ENCODE measurements around the gene SELENOI. TPM values are rescaled to one million over a fixed set of nuclear protein-coding genes. Genes with fewer than 3 reads are reported as not detected.

Gene SELENOI
- total RNA-seq, 2 donors from 2014 or later: 10.4 to 31.3 TPM

DNA sequence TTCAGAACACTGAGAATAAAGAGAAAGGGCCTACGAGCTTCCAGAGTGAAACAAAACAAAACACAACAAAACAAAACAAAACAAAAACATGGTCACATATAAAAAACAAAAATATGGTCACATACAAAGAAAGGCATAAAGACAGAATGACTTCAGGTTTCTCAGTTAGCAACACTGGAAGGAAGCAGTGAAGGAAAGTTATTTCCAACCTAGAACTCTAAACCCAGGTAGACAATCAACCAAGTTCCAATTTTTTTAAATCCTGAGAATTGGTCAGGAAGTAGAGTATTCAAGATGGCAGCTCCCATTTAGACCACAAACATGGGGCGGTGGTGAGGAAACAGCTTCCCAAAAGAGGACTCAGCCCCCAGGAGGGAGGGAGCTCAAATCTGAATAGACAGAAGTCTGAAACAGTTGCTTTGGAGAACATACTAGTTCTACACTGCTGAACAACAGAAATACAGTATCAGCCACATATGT, 64.9 kb downstream of the SELENOI start:
- no peak overlapping the region for H3K27ac ChIP-seq
- DNase-seq: no peak
- intact Hi-C loops (cut with DNase I): no loop called here
- H3K4me1 ChIP-seq: no peaks in the 10 kb centered on the region
- 83 to 97% methylated on average over 2 of the region's 2 CpGs for WGBS, 2 donors
- no peaks in the 10 kb centered on the region for H3K9me3 ChIP-seq
- H3K27me3 ChIP-seq: no peaks in the 10 kb centered on the region
- no peaks in the 10 kb centered on the region for H3K36me3 ChIP-seq (replicated peaks in 1 of 2; ENCODE audit: insufficient read depth in 1 of 2, low read depth in 2 of 2)
- ATAC-seq: no peak
- H3K4me3 ChIP-seq: no peak overlapping the region
- no peak for TF ChIP-seq POLR2A (IDR thresholded peaks at IDR 0.05)
- TF ChIP-seq, protein P1, sequence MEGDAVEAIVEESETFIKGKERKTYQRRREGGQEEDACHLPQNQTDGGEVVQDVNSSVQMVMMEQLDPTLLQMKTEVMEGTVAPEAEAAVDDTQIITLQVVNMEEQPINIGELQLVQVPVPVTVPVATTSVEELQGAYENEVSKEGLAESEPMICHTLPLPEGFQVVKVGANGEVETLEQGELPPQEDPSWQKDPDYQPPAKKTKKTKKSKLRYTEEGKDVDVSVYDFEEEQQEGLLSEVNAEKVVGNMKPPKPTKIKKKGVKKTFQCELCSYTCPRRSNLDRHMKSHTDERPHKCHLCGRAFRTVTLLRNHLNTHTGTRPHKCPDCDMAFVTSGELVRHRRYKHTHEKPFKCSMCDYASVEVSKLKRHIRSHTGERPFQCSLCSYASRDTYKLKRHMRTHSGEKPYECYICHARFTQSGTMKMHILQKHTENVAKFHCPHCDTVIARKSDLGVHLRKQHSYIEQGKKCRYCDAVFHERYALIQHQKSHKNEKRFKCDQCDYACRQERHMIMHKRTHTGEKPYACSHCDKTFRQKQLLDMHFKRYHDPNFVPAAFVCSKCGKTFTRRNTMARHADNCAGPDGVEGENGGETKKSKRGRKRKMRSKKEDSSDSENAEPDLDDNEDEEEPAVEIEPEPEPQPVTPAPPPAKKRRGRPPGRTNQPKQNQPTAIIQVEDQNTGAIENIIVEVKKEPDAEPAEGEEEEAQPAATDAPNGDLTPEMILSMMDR (IDR thresholded peaks at IDR 0.05): no peak

DNA sequence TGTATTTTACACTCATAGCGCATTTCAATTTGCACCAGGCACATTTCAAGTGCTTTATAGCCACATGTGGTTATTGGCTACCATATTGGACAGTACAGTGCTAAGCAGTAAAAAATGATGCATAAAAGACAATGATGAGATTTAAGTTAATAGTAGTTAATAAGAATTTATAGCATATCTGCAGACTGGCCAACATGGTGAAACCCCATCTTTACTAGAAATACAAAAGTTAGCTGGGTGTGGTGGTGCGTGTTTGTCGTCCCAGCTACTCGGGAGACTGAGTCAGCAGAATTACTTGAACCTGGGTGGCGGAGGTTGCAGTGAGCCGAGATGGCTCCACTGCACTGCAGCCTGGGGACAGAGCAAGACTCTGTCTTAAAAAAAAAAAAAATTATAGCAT, 65.5 kb downstream of the SELENOI start:
- DNase-seq (no peak), ATAC-seq (no peak)
- intact Hi-C loops (cut with DNase I): no loop called here
- Histone ChIP-seq H3K4me1 (no peaks in the 10 kb centered on the region), H3K4me3 (no peak overlapping the region), H3K27ac (no peak overlapping the region), H3K9me3 (no peaks in the 10 kb centered on the region), H3K36me3 (replicated peaks in 1 of 2; ENCODE audit: insufficient read depth in 1 of 2, low read depth in 2 of 2) (no peaks in the 10 kb centered on the region), H3K27me3 (no peaks in the 10 kb centered on the region)
- WGBS, 2 donors: 85 to 89% methylated on average over 6 of the region's 6 CpGs
- TF ChIP-seq, protein P1 (IDR thresholded peaks at IDR 0.05): no peak
- no peak for TF ChIP-seq POLR2A (IDR thresholded peaks at IDR 0.05)

DNA sequence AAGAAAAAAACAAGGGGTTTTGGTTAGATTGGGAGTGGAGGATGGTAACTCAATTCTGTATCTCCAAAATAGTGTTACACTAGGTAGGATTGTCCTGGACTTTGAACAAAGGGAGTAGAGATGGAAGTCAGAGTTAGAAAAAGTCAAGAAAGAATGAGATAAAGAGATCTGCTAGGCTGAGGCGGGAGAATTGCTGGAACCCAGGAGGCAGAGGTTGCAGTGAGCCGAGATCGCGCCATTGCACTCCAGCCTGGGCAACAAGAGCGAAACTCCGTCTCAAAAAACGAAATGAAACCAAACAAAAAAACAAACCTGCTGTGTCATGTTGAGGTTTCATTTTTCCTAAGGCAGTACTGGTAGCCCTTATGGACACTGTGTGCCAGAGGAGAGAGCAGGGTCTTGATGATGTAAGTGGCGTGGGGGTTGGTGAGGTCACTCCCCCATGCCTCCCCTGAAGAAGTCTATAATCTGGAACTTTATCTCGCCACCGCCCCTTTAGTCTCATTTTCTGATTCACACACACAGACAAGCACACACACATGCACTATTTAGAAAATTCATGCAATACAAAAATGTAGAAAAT, 66.2 kb downstream of the SELENOI start:
- H3K4me3 ChIP-seq: no peak overlapping the region

DNA sequence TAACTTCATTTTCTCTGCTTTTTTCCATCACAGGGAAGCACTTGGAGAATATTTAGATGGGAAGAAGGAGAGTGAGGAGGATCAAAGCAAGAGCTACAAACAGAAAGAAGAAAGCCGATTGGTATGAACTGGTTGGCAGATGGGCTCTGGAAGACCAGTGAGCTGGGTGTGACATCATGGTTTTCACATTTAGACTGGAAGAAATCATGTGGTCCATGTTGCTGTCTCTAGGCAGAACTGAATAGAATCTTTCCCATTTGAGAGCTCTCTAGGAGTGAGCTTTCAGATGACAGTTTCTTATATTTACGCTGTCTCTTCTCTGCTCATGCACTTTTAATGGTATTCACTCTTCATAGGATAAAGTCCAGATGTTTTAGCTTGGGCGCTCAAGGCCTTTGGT, 68.4 kb downstream of the SELENOI start:
- Histone ChIP-seq H3K27me3 (no peaks in the 10 kb centered on the region), H3K27ac (no peak overlapping the region), H3K36me3 (replicated peaks in 1 of 2; ENCODE audit: insufficient read depth in 1 of 2, low read depth in 2 of 2) (no peaks in the 10 kb centered on the region), H3K4me3 (no peak overlapping the region), H3K9me3 (no peaks in the 10 kb centered on the region), H3K4me1 (no peaks in the 10 kb centered on the region)
- intact Hi-C loops (cut with DNase I): no loop called here
- ATAC-seq: no peak
- TF ChIP-seq POLR2A (IDR thresholded peaks at IDR 0.05): no peak
- TF ChIP-seq, protein P1 (IDR thresholded peaks at IDR 0.05): no peak
- 92% methylated on average over 3 of the region's 3 CpGs for WGBS, 2 donors
- no peak for DNase-seq

More for the DNA sequence above, 66.2 kb downstream of the SELENOI start:
- WGBS, 2 donors: 58 to 79% methylated on average over 10 of the region's 10 CpGs
- Histone ChIP-seq H3K9me3 (no peaks in the 10 kb centered on the region), H3K36me3 (replicated peaks in 1 of 2; ENCODE audit: insufficient read depth in 1 of 2, low read depth in 2 of 2) (no peaks in the 10 kb centered on the region), H3K4me1 (no peaks in the 10 kb centered on the region), H3K27ac (no peak overlapping the region), H3K27me3 (no peaks in the 10 kb centered on the region)
- intact Hi-C loops (cut with DNase I): no loop called here
- DNase-seq (no peak), ATAC-seq (no peak)
- TF ChIP-seq, protein P1 (IDR thresholded peaks at IDR 0.05): no peak
- no peak for TF ChIP-seq POLR2A (IDR thresholded peaks at IDR 0.05)

DNA sequence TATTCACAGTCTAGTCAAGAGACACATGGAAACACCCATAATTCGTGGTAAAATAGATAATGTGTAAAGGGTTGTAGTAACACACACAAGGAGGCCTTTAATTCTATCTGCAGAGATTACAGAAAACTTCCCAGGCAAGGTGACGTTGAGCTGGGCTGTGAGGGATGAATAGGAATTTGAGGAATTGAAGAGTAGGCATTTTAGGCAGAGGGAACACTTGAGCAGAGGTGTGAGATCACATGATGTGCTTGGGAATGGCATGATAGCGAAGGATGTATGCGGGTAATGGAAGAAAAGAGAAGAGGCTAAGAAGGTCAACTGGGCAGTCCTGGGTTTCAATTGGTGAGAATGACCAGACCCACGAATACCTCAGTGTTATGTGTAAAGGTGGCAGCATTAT, 76.0 kb downstream of the SELENOI start:
- H3K4me1 ChIP-seq: peaks cover 8% of the 10 kb centered on the region
- intact Hi-C loops (cut with DNase I): no loop called here

More for the DNA sequence above, 76.0 kb downstream of the SELENOI start:
- no peak overlapping the region for H3K4me3 ChIP-seq
- no peak overlapping the region for H3K27ac ChIP-seq
- H3K27me3 ChIP-seq: no peaks in the 10 kb centered on the region
- no peaks in the 10 kb centered on the region for H3K9me3 ChIP-seq
- ATAC-seq (no peak), DNase-seq (no peak)
- WGBS, 2 donors: 83 to 84% methylated on average over 5 of the region's 5 CpGs
- no peaks in the 10 kb centered on the region for H3K36me3 ChIP-seq (replicated peaks in 1 of 2; ENCODE audit: insufficient read depth in 1 of 2, low read depth in 2 of 2)
- TF ChIP-seq, protein P1 (IDR thresholded peaks at IDR 0.05): no peak
- TF ChIP-seq POLR2A (IDR thresholded peaks at IDR 0.05): no peak

Data from body of pancreas (tissue), 4 donors.